Loucy (cell line): ENCODE measurements around the gene RHOT1.

Experiments used
- H2AFZ ChIP-seq: fragments of 200-600 bp; sonication (generic); 2 replicates; pipeline ENCODE4 v1.6.0; 2016; ENCODE audit warnings: antibody characterized with exemption, mild to moderate bottlenecking, low read length, moderate library complexity
- H3F3A ChIP-seq: fragments of 200-600 bp; 2 replicates; pipeline ENCODE4 v1.6.0; 2016; ENCODE audit warnings: antibody characterized with exemption, low read depth, mild to moderate bottlenecking
- H3K27me3 ChIP-seq: fragments of 200-600 bp; sonication (generic); 2 replicates; pipeline ENCODE4 v1.6.1; 2014; ENCODE audit warnings: low read length, mild to moderate bottlenecking; ENCODE audit not compliant: insufficient read depth, poor library complexity, severe bottlenecking
- H3K36me3 ChIP-seq: fragments of 200-600 bp; sonication (generic); 2 replicates; pipeline ENCODE4 v1.6.1; 2016; ENCODE audit warnings: low read length; ENCODE audit not compliant: insufficient read depth
- H3K4me1 ChIP-seq: fragments of 200-600 bp; sonication (generic); 2 replicates; pipeline ENCODE4 v1.5.1; 2014; ENCODE audit warnings: low read length, mild to moderate bottlenecking; ENCODE audit not compliant: insufficient read depth, poor library complexity, severe bottlenecking
- H3K4me2 ChIP-seq: fragments of 200-600 bp; sonication (generic); 2 replicates; pipeline ENCODE4 v1.6.0; 2014; ENCODE audit warnings: antibody characterized with exemption, low read length, low read depth, mild to moderate bottlenecking; ENCODE audit not compliant: poor library complexity, severe bottlenecking
- H3K4me3 ChIP-seq: fragments of 200-600 bp; sonication (generic); 2 replicates; pipeline ENCODE4 v1.5.1; 2014; ENCODE audit warnings: low read length, mild to moderate bottlenecking, mixed read lengths; ENCODE audit not compliant: poor library complexity, severe bottlenecking
- H3K79me2 ChIP-seq: fragments of 200-600 bp; sonication (generic); 2 replicates; pipeline ENCODE4 v1.6.1; 2014; ENCODE audit warnings: low read length; ENCODE audit not compliant: insufficient read depth
- H3K9ac ChIP-seq: fragments of 200-600 bp; sonication (generic); 2 replicates; pipeline ENCODE4 v1.6.0; 2014; ENCODE audit warnings: mild to moderate bottlenecking, low read depth, low read length, moderate library complexity; ENCODE audit not compliant: poor library complexity, severe bottlenecking
- H3K9me2 ChIP-seq: fragments of 200-600 bp; sonication (generic); replicated peaks from 2 replicates; pipeline ENCODE4 v1.6.1; 2016; ENCODE audit warnings: low read depth, low read length, mixed read lengths
- H3K9me3 ChIP-seq: fragments of 200-600 bp; sonication (generic); 2 replicates; pipeline ENCODE4 v1.6.1; 2014; ENCODE audit warnings: mild to moderate bottlenecking, antibody characterized with exemption, low read length, low read depth; ENCODE audit not compliant: insufficient read depth
- H4K20me1 ChIP-seq: fragments of 200-600 bp; sonication (generic); 2 replicates; pipeline ENCODE4 v1.6.0; 2014; ENCODE audit warnings: antibody characterized with exemption, low read length, mild to moderate bottlenecking; ENCODE audit not compliant: insufficient read depth, poor library complexity, severe bottlenecking
- EZH2phosphoT487 ChIP-seq: fragments of 200-600 bp; IDR thresholded peaks from 2 replicates; pipeline ENCODE4 v1.6.1; 2018; ENCODE audit warnings: antibody characterized with exemption, mild to moderate bottlenecking, moderate library complexity, borderline replicate concordance
- TF ChIP-seq, protein P1 (sequence below): fragments of 200-600 bp; sonication (generic); conservative IDR thresholded peaks from 2 replicates; pipeline ENCODE4 v1.5.1; 2014; ENCODE audit warnings: mild to moderate bottlenecking, antibody characterized with exemption, low read length

Gene RHOT1

DNA sequence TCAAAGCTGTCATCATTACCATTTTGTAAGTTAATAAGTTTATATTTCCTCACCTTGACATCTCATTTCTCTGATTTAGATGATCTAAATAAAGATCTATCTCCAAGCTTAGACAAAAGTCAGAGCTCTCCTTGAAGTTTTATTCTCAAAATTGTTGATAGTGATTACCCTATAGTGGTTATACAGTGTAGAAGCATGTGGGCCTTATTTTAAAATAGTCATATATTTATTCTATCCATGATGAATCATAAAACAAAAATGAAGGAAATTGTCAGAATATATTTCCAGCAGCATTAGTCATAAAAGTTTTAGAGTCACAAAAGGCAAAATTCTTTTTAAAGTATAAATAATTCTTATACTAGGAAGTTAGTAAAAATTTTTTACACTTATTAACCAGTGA lies 49.0 kb downstream of the RHOT1 start:
- peaks cover 29% of the 10 kb centered on the region for H3K36me3 ChIP-seq
- no peak overlapping the region for H2AFZ ChIP-seq
- TF ChIP-seq, protein P1, sequence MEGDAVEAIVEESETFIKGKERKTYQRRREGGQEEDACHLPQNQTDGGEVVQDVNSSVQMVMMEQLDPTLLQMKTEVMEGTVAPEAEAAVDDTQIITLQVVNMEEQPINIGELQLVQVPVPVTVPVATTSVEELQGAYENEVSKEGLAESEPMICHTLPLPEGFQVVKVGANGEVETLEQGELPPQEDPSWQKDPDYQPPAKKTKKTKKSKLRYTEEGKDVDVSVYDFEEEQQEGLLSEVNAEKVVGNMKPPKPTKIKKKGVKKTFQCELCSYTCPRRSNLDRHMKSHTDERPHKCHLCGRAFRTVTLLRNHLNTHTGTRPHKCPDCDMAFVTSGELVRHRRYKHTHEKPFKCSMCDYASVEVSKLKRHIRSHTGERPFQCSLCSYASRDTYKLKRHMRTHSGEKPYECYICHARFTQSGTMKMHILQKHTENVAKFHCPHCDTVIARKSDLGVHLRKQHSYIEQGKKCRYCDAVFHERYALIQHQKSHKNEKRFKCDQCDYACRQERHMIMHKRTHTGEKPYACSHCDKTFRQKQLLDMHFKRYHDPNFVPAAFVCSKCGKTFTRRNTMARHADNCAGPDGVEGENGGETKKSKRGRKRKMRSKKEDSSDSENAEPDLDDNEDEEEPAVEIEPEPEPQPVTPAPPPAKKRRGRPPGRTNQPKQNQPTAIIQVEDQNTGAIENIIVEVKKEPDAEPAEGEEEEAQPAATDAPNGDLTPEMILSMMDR = no peak
- no peak for TF ChIP-seq EZH2phosphoT487
- H3K4me1 ChIP-seq = no peaks in the 10 kb centered on the region
- no peak overlapping the region for H3K4me3 ChIP-seq
- H3K79me2 ChIP-seq = no peaks in the 10 kb centered on the region
- H3F3A ChIP-seq = no peaks in the 10 kb centered on the region
- H3K9me2 ChIP-seq = no peaks in the 10 kb centered on the region
- no peaks in the 10 kb centered on the region for H4K20me1 ChIP-seq
- no peak overlapping the region for H3K9ac ChIP-seq
- no peaks in the 10 kb centered on the region for H3K27me3 ChIP-seq
- H3K4me2 ChIP-seq = no peak overlapping the region
- H3K9me3 ChIP-seq = no peaks in the 10 kb centered on the region

DNA sequence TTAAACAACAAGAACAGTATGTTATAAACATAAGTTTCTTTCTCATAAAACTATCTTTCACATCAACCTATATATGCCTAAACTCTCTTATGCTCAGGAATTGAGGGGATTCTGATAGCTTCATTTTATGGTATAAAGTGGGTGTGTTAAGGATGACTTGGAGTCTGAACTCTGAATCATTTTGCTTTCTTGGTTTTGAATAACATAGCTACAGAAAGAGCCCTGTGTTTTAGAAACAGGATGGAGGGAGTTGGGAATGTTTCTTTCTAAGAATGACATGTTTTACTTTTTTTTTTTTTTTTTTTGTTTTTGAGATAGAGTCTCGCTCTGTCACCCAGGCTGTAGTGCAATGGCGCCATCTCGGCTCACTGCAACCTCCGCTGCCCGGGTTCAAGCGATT lies 50.1 kb downstream of the RHOT1 start:
- Histone ChIP-seq H4K20me1 (no peaks in the 10 kb centered on the region), H3F3A (no peaks in the 10 kb centered on the region), H2AFZ (no peak overlapping the region), H3K9me2 (no peaks in the 10 kb centered on the region), H3K27me3 (no peaks in the 10 kb centered on the region), H3K9ac (no peak overlapping the region), H3K4me1 (no peaks in the 10 kb centered on the region), H3K9me3 (no peaks in the 10 kb centered on the region), H3K4me3 (no peak overlapping the region), H3K36me3 (peaks cover 32% of the 10 kb centered on the region), H3K79me2 (no peaks in the 10 kb centered on the region), H3K4me2 (no peak overlapping the region)
- TF ChIP-seq EZH2phosphoT487 = no peak
- TF ChIP-seq, protein P1 = no peak

DNA sequence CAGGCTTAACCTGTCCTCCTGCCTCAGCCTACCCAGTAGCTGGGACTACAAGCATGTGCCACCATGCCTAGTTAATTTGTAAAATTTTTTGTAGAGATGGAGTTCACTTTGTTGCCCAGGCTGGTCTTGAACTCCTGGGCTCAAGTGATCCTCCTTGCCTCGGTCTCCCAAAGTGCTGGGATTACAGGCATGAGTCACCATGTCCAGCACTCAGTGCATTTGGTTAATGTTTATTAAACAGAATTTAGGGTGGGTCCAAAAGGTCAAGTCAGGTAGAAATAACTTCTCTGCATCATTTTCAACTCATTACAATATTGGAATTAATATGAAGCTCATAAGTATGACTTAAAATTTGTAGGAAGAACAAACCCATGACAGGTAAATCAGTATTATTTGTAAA lies 55.7 kb downstream of the RHOT1 start:
- Histone ChIP-seq H3K27me3 (no peaks in the 10 kb centered on the region), H3K9me2 (no peaks in the 10 kb centered on the region), H3F3A (no peaks in the 10 kb centered on the region), H3K9ac (no peak overlapping the region), H3K4me1 (no peaks in the 10 kb centered on the region), H3K9me3 (no peaks in the 10 kb centered on the region), H4K20me1 (no peaks in the 10 kb centered on the region), H3K36me3 (peaks cover 51% of the 10 kb centered on the region), H3K4me3 (no peak overlapping the region), H3K4me2 (no peak overlapping the region), H3K79me2 (no peaks in the 10 kb centered on the region), H2AFZ (no peak overlapping the region)
- TF ChIP-seq, protein P1 = no peak
- TF ChIP-seq EZH2phosphoT487 = no peak
